GM19463 (cell line): ENCODE measurements around the gene RIT2.

Experiments used
- ATAC-seq: cut with Tn5 transposase; IDR thresholded peaks from one replicate; pipeline ENCODE4 v1.9.1; 2021; ENCODE audit warnings: mild to moderate bottlenecking, moderate library complexity; ENCODE audit not compliant: unreplicated experiment

The RIT2 gene

GRCh38 chr18:43115076-43115921, at the start of gene RIT2:
Gene RIT2 (minus strand): TSS chr18:43115685.
- no peak for ATAC-seq

GRCh38 chr18:43161528-43161927, 46.0 kb upstream of the RIT2 start:
- no peak for ATAC-seq

- no peak for ATAC-seq
Observed at GRCh38 chr18:43160509-43160908, 45.0 kb upstream of the RIT2 start.

GRCh38 chr18:43159926-43160325, 44.4 kb upstream of the RIT2 start:
- ATAC-seq: no peak

GRCh38 chr18:43159086-43159770, 43.7 kb upstream of the RIT2 start:
- no peak for ATAC-seq

- no peak for ATAC-seq
Observed at GRCh38 chr18:43158381-43158780, 42.9 kb upstream of the RIT2 start.

GRCh38 chr18:43155842-43156241, 40.4 kb upstream of the RIT2 start:
- no peak for ATAC-seq

- ATAC-seq: no peak
Observed at GRCh38 chr18:43148231-43148630, 32.7 kb upstream of the RIT2 start.

GRCh38 chr18:43141208-43141607, 25.7 kb upstream of the RIT2 start:
- no peak for ATAC-seq

GRCh38 chr18:43139288-43139946, 23.9 kb upstream of the RIT2 start:
- no peak for ATAC-seq

GRCh38 chr18:43134876-43135275, 19.4 kb upstream of the RIT2 start:
- no peak for ATAC-seq

GRCh38 chr18:43130716-43131260, 15.3 kb upstream of the RIT2 start:
- no peak for ATAC-seq

- no peak for ATAC-seq
Observed at GRCh38 chr18:43129946-43130524, 14.6 kb upstream of the RIT2 start.

GRCh38 chr18:43125471-43125870, 10.0 kb upstream of the RIT2 start:
- no peak for ATAC-seq

- ATAC-seq: no peak
Observed at GRCh38 chr18:43122955-43123354, 7.5 kb upstream of the RIT2 start.

- ATAC-seq: no peak
Observed at GRCh38 chr18:43116699-43117294, 1.3 kb upstream of the RIT2 start.

GRCh38 chr18:43113220-43113895, 2.1 kb downstream of the RIT2 start:
- no peak for ATAC-seq

GRCh38 chr18:43108882-43109281, 6.6 kb downstream of the RIT2 start:
- no peak for ATAC-seq

- no peak for ATAC-seq
Observed at GRCh38 chr18:43108469-43108868, 7.0 kb downstream of the RIT2 start.

- ATAC-seq: no peak
Observed at GRCh38 chr18:43093646-43094045, 21.8 kb downstream of the RIT2 start.
